Parathyroid adenoma (tissue), 2 donors: ENCODE results near the gene TOGARAM1.

Source experiments
- H2AFZ ChIP-seq: fragments of 300-600 bp; sonication (generic); one replicate; pipeline ENCODE4 v1.7.0; 2017; ENCODE audit warnings: antibody characterized with exemption, mild to moderate bottlenecking
- H3K27ac ChIP-seq: fragments of 300-600 bp; sonication (generic); one replicate; pipeline ENCODE4 v1.7.0; 2017
- H3K27me3 ChIP-seq: fragments of 300-600 bp; sonication (generic); one replicate; pipeline ENCODE4 v1.7.0; 2017; ENCODE audit warnings: low read length; ENCODE audit not compliant: control insufficient read depth, insufficient read depth
- H3K36me3 ChIP-seq: fragments of 300-600 bp; sonication (generic); one replicate; pipeline ENCODE4 v1.7.0; 2017; ENCODE audit warnings: low read length; ENCODE audit not compliant: control insufficient read depth, insufficient read depth
- H3K4me1 ChIP-seq: fragments of 300-600 bp; sonication (generic); one replicate; pipeline ENCODE4 v1.7.0; 2017; ENCODE audit warnings: control low read depth
- H3K4me2 ChIP-seq: fragments of 300-600 bp; sonication (generic); one replicate; pipeline ENCODE4 v1.7.0; 2017; ENCODE audit warnings: low read length
- H3K4me3 ChIP-seq: fragments of 300-600 bp; sonication (generic); one replicate; pipeline ENCODE4 v1.7.0; 2017; ENCODE audit warnings: low read depth, low read length
- H3K79me2 ChIP-seq: fragments of 300-600 bp; sonication (generic); one replicate; pipeline ENCODE4 v1.7.0; 2017; ENCODE audit warnings: control low read depth
- H3K9ac ChIP-seq: fragments of 300-600 bp; sonication (generic); one replicate; pipeline ENCODE4 v1.7.0; 2017; ENCODE audit warnings: mild to moderate bottlenecking
- H3K9me3 ChIP-seq: fragments of 300-600 bp; sonication (generic); one replicate; pipeline ENCODE4 v1.7.0; 2017; ENCODE audit warnings: low read length; ENCODE audit not compliant: control insufficient read depth
- TF ChIP-seq, protein P1 (sequence below): fragments of 300-600 bp; sonication (generic); IDR thresholded peaks from one replicate; pipeline ENCODE4 v1.7.0; 2017; ENCODE audit warnings: antibody characterized with exemption, mild to moderate bottlenecking
- donor health status: primary hyperparathyroidism.

Gene TOGARAM1

DNA sequence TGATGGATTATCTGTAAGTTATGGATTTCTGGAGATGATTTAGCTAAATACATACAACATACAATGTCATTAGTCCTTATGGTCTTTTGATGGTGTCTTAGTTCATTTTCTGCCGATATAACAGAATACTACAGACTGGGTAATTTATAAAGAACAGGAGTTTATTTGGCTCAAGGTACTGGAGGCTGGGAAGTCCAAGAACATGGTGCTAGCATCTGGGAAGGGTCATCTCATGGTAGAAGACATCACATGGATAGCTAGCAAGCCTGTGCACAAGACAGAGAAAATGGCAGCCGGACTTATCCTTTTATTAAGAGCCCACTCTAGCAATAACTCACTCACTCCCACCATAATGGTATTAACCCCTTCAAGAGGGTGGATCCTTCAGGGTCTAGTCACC is 24.4 kb upstream of the TOGARAM1 start:
- Histone ChIP-seq H3K9ac (no peak overlapping the region), H3K27ac (no peak overlapping the region), H3K9me3 (no peaks in the 10 kb centered on the region), H3K4me2 (no peak overlapping the region), H3K27me3 (no peaks in the 10 kb centered on the region), H3K4me3 (no peak overlapping the region), H3K79me2 (peaks cover 15% of the 10 kb centered on the region), H2AFZ (no peak overlapping the region), H3K4me1 (no peaks in the 10 kb centered on the region), H3K36me3 (no peaks in the 10 kb centered on the region)
- TF ChIP-seq, protein P1, sequence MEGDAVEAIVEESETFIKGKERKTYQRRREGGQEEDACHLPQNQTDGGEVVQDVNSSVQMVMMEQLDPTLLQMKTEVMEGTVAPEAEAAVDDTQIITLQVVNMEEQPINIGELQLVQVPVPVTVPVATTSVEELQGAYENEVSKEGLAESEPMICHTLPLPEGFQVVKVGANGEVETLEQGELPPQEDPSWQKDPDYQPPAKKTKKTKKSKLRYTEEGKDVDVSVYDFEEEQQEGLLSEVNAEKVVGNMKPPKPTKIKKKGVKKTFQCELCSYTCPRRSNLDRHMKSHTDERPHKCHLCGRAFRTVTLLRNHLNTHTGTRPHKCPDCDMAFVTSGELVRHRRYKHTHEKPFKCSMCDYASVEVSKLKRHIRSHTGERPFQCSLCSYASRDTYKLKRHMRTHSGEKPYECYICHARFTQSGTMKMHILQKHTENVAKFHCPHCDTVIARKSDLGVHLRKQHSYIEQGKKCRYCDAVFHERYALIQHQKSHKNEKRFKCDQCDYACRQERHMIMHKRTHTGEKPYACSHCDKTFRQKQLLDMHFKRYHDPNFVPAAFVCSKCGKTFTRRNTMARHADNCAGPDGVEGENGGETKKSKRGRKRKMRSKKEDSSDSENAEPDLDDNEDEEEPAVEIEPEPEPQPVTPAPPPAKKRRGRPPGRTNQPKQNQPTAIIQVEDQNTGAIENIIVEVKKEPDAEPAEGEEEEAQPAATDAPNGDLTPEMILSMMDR = no peak

DNA sequence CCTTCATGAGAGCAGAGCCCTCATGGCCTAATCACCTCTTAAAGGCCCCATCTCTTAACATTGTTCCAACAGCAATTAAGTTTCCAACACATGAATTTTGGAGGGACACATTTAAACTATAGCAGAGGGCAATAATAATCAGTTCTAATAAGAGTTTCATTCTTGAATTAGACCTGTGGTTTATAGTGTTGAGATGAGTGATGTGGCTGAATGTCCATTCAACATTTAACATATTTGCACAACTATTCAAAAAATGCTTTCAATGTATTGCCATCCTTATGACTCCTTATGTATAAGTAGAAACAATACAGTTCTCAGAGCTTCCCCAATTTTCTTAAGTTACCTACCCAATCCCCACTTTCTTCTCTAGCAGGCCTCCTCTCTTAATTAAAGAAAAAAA is 21.8 kb upstream of the TOGARAM1 start:
- Histone ChIP-seq H3K27ac (no peak overlapping the region), H3K9ac (no peak overlapping the region), H2AFZ (no peak overlapping the region)

DNA sequence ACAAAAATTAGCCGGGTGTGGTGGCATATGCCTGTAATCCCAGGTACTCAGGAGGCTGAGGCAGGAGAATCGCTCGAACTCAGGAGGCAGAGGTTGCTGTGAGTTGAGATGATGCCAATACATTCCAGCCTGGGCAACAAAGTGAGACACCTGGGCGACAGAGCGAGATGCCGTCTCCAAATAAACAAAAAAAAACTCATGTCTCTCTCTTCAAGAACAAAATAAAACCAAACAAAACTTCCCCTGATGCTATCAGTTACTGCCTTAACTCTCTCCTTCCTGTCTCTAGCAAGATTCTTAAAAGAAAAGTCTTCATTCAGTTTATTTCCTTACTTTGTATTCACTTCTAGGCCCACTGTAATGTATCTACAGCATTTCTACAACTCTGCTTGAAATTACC is 21.0 kb upstream of the TOGARAM1 start:
- H3K79me2 ChIP-seq = peaks cover 15% of the 10 kb centered on the region
- no peak overlapping the region for H3K4me2 ChIP-seq
- H3K4me1 ChIP-seq = no peaks in the 10 kb centered on the region
- TF ChIP-seq, protein P1 = no peak
- no peak overlapping the region for H3K4me3 ChIP-seq
- no peaks in the 10 kb centered on the region for H3K27me3 ChIP-seq
- H2AFZ ChIP-seq = no peak overlapping the region
- no peak overlapping the region for H3K27ac ChIP-seq
- H3K9ac ChIP-seq = no peak overlapping the region
- no peaks in the 10 kb centered on the region for H3K36me3 ChIP-seq
- no peaks in the 10 kb centered on the region for H3K9me3 ChIP-seq

More for the DNA sequence above, 21.8 kb upstream of the TOGARAM1 start:
- no peaks in the 10 kb centered on the region for H3K4me1 ChIP-seq
- no peaks in the 10 kb centered on the region for H3K27me3 ChIP-seq
- H3K79me2 ChIP-seq = peaks cover 15% of the 10 kb centered on the region
- no peaks in the 10 kb centered on the region for H3K36me3 ChIP-seq
- no peak overlapping the region for H3K4me3 ChIP-seq
- no peak overlapping the region for H3K4me2 ChIP-seq
- TF ChIP-seq, protein P1 = no peak
- no peaks in the 10 kb centered on the region for H3K9me3 ChIP-seq

DNA sequence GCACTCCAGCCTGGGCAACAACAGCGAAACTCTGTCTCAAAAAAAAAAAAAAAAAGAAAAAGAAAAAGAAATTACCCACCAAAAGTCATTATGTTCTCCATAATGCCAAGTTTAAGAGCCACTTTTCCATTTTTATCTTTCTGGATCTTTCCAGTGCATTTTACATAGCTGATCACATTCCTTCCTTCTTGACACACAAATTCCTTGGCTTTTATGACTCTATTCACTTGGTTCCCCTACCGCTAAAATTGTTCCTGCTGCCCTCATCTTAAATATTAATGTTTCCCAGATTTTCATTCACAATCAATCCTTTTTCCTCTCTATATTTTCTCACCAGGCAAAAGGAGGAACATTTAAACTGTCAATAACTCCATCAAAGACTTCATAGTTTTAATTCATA is 20.4 kb upstream of the TOGARAM1 start:
- TF ChIP-seq, protein P1 = no peak
- no peak overlapping the region for H3K27ac ChIP-seq
- H3K4me1 ChIP-seq = no peaks in the 10 kb centered on the region
- no peak overlapping the region for H3K4me2 ChIP-seq
- no peaks in the 10 kb centered on the region for H3K9me3 ChIP-seq
- H3K9ac ChIP-seq = no peak overlapping the region
- H3K36me3 ChIP-seq = no peaks in the 10 kb centered on the region
- peaks cover 16% of the 10 kb centered on the region for H3K79me2 ChIP-seq
- H2AFZ ChIP-seq = no peak overlapping the region
- no peaks in the 10 kb centered on the region for H3K27me3 ChIP-seq
- no peak overlapping the region for H3K4me3 ChIP-seq

DNA sequence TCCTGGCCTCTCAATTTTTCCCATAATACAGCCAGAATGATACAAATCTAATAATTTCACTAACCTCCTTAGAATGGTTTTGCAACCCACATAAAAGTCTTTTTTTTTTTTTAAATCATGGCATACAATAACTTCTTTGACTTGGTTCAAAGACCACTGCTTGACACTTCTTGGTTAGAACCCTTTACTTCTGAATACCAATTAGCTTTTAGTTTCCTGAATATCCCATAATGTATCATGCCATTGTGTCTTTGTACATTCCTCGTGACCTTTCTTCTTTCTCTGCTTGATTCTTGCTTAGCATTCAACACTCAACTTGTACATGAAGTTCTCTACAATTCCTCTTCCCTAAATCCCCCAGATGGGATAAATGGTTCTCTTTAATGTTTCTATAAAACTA is 19.6 kb upstream of the TOGARAM1 start:
- Histone ChIP-seq H3K9me3 (no peaks in the 10 kb centered on the region), H3K4me3 (no peak overlapping the region), H2AFZ (no peak overlapping the region), H3K9ac (no peak overlapping the region), H3K4me2 (no peak overlapping the region), H3K79me2 (peaks cover 23% of the 10 kb centered on the region), H3K36me3 (no peaks in the 10 kb centered on the region), H3K4me1 (no peaks in the 10 kb centered on the region), H3K27ac (no peak overlapping the region), H3K27me3 (no peaks in the 10 kb centered on the region)
- TF ChIP-seq, protein P1 = no peak
